Colon (tissue), 2 donors: ENCODE results near the gene KIF16B.

Experiments used
- FAIRE-seq: peaks from 2 replicates; lab custom pipeline; 2012; peaks lifted over from hg19 to GRCh38; lab: Jason Lieb, UNC
- donor health status: control.
- donor health status: control.

KIF16B gene

DNA sequence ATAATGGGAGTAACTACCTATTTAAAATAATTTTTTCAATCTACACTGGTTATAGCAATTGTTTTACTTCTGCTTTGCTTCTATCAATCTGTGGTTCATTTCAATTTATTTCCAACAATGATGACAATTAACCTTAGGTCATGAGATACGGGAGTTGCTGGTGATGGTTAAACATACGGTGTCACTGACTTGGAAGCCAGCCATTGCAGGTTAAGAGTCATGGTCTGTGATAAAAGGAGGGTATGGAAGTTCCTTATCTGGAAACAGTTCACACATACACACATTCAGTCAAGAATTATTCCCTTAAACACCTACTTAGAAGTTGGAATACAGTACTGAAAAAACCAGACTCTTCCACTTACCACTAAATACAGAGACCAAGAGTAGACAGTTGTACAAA, 180.0 kb downstream of the KIF16B start:
- no peak for FAIRE-seq

DNA sequence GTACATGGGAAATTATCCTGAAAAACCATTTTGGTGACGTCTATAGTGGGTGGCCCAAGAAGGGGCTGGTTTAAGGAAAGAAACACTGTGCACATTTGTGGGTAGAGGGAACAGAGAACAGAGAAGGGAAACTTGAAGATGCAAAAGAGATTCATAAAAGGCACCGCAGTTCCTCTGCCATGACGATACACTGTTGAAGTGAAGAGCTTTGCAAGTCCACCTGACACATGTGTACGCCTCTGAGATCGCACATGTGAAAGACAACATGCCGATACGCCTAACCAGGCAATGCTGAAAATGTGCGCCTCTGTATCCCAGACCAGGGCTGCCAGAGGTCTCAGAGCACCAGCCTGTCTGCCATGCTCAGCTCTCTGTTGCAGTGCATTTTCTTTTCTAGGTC, 180.9 kb downstream of the KIF16B start:
- no peak for FAIRE-seq

DNA sequence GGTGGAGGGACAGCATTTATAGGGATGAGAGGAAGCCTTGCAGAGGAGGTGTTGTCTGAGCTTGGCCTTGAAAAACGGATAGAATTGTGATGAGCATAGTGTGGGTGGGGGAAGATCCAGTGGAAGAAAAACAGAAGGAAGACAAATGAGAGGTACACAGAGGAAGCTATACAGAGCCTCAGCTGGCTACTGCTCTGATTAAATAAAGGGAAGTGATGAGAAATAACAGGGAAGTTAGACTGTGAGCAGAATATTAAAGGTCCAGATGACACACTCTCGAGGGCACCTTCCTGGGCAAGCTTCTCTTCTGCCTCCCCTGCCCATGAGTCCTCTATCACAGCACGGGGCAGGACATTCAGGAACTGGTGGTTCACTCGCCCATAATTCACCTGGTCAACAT, 182.3 kb downstream of the KIF16B start:
- FAIRE-seq, result no peak

DNA sequence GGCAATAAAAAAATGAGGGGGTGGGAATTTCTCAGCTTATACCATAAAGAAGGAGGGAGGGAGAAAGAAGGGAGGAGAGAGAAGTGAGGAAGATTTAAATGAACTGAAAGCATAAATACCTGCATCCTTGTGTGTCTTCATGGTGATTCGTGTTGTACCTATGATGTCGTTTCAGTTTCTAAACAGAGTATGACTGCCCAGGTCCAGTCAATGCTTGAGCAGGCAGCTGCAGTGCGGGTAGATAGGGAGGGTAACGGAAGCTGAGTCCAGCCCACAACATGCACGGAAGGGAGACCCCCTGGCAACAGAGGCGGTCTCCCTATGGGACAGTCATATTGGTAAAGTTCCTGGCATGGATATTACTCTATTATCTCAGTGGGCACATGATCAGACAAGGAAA, 184.5 kb downstream of the KIF16B start:
- no peak for FAIRE-seq

DNA sequence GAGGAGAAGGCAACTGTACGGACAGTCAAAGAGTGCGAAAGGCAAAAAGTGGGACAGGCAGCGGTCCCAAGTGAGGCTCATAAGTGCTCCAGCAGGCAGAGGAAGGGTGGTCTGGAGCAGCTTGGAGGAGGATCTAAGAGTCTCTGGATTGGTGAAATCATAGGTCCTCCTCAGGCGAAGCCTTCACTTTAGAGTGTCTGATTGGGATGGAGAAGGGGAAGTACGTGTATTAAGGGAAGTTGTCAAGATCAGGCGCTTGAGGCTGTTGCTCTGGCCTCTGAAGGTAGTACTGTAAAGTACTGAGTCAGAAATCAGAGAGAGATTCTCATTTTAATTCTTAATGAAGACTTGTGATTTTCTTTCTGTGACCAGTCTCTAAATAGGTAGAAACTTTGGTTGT, 185.6 kb downstream of the KIF16B start:
- no peak for FAIRE-seq

DNA sequence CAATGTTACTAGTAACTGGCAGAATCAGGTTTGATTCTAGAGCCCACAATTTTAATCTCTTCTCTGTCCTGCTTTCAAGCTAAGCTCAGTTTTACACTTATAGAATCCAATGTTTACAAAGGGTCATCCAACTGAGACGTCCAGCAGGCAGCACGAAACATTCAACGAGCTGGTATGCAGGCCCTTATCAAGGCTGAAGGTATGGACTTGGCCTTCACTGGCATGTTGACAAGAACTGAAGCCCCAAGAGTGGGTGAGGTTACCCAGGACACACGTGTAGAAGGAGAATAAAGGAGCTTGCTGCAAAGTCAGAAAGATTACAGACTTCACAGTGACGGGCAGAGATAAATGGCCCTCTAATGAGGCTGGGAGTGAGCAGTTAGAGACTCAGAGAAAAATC, 187.4 kb downstream of the KIF16B start:
- no peak for FAIRE-seq

DNA sequence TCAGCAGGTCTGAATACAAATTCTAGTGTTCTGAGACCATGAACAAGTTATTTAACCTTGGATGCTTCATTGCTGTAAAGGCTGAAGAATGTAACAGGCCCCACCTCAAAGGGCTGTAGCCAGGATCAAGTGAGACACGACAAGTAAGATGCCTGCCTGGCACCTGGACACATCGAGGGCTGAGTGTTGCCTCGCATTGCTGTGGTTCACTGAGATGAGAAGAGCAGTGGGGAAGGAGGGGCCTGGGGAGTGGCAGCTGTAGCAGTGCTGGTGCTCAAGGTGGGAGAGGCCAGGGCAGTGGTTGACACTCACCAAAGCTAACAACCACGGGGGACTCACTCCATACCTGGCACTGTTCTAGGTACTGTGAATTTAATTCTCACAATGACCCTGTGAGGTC, 187.8 kb downstream of the KIF16B start:
- no peak for FAIRE-seq

DNA sequence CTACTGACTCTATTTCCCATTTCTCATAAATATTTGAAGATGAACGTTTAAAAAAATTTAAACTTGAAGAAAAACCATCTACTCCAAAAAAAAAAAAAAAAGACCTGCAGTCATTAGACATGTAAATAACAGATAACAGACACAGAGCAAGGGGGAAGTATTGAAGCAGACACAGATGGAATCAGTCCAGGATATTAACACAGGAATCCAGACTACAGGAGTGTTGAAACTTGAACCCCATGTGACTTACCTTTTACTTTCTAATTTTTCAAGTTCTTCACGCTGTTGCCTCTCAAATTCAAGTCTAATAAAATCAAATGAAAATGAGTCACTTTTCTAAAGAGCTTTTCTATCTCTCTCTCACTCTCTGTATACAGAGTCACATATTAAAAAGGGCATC, 191.8 kb downstream of the KIF16B start:
- no peak for FAIRE-seq

DNA sequence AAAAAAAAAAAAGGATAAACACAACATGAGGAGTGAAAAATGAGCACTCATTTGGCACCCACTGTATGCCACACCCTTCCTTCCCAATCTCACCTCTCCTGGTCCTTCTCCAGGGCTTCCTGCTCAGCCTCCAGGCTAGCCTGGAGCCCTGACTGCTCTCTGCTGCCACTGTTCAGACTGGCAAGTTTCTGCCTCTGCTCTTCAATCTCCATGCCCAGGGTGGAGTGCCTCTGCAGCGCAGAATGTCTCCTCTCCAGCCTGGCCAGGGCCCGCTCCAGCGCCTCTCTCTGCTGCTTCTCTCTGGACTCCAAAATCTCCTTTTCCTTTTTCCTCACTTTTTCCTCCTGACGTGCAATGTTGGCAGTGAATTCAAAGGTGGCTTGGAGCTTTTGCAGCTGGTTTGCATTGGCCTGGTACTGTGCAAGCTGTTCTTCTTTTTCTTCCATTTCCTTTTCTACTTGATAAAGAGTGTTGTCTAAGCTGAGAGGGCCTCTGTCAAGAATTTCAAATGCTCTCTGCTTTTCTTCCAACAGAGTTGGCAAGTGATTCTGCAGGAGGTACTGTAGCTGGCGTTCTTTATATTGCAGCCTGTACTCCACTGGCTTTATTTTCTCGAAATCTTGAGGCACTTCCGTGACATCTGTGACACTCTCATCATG, 194.4 kb downstream of the KIF16B start:
- no peak for FAIRE-seq

DNA sequence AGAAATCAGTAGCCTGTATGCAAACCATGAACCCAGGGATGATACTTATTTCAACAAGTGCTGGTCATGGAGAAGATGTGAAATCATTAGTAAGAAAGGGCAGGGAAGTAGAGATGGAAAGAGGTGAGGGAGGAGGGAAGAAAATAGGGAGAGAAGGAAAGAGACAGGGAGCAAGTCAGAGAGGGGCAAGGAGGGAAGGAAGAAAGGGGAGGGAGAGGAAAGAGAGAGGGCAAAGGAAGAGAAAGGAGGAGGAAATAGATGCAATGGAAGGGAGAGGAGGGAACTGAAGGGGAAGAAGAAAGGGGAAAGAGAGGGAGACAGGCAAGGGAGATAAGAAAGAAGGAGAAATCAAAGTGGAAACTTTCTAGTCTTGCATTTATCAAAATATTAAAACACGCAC, 195.1 kb downstream of the KIF16B start:
- FAIRE-seq, result no peak

DNA sequence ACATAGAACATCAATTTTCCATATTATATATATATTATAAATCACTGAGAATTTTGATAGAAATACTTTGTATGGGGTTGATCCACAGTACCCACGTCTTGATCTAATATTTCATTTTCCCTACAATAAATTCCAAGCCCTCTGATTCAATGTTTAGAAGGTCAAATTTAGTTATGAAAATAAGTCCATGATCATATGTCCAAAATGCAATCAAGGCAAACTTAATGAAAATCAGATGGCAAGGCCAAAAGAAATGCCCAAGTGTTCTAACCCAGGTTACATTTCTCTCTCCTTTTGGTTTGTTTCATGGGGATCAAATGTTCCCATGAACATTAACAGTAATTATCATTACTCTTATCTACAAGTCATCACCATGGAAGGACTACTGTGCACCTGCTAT, 203.8 kb downstream of the KIF16B start:
- no peak for FAIRE-seq

DNA sequence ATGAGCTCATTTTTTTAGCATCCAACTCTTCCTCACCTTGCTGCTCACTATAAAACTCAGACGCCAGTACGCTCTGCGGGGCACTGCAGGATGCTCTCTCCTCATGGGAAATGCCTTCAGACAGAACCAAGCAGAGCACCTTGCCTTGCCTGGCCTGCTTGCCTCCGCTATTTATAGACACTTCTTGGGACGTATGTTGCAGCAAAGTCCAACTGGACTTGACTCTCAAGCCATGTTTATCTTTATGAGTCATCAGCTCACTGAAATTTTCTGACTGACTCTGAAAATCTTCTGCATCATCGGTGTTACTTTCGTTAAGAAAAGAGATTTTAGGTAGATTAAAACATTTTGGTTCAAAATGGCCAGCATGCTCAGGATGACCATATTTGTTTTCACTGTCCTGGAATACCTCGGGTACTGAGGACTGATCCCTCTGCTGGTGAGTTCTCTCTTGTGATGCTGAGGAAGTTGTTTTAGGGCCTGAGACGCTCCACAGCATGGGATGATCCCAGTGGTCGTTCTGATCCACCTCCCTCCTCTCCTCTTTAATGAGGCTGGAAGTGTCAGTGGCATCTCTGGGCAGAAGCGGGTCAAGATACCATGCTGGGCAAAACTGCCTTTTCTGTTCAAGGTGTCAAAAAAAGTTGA, 204.5 kb downstream of the KIF16B start:
- no peak for FAIRE-seq

DNA sequence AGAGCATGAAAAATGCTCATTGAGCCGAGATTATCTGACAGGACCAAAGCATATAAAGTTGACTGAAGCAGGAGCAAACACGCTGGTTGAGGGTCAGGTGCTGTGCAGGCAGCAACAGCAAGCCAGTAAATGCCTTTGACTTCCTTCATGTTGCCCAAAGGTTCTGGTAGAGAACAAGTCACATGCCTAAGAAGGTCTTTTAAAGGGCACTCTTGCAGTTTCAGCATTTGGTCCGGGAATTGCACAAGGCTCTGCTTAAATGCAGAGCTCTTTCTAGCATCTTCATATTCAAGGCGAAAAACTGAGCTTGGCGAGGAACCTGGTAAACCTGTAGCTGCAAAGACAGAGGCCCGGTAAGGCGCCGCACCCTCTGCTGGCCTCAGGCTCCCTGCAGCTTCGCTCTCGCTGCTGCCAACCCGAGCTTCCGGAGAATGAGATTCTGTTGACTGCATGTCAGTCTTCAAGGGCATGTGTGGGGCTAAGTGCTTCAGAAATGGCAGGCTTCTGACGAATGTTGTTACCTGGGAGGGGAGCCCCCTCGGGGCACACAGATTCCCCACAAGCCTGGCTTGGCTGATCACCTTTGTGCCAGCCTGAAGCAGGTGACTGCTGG, 205.2 kb downstream of the KIF16B start:
- no peak for FAIRE-seq

DNA sequence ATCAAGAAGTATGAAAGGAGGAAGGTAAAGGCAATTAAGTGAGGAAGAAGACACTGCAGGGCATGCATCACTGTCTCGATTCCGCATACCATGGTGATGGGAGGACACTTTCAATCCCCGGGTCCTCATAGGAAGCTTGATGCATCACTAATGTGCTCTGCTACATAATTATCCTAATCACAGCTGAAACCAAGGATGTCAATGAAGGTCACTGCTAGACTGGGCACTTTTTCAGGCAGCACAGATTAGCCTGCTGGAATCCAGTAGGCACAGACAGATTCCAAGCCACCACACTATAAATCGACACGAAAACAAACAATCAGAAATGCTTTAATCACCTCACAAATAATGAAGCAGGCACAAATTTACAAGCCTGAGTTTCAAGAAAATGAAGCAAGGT, 206.7 kb downstream of the KIF16B start:
- FAIRE-seq, result no peak

DNA sequence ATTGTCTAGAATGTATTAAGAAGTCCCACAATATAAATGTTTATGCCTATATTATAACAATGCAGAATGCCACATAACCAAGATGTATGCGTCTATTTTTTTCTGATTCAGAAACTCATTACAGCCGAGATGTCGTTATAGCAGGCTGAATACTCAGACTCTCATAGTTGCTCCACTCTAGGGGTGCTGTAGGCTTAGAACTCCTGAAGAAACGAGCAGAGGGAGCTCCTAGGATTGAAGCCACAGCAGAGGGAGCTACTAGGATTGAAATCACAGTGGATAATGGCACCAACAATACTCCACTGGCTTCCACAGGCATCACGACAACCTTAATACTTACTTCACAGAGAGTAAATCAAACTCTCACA, 208.9 kb downstream of the KIF16B start:
- FAIRE-seq, result no peak

DNA sequence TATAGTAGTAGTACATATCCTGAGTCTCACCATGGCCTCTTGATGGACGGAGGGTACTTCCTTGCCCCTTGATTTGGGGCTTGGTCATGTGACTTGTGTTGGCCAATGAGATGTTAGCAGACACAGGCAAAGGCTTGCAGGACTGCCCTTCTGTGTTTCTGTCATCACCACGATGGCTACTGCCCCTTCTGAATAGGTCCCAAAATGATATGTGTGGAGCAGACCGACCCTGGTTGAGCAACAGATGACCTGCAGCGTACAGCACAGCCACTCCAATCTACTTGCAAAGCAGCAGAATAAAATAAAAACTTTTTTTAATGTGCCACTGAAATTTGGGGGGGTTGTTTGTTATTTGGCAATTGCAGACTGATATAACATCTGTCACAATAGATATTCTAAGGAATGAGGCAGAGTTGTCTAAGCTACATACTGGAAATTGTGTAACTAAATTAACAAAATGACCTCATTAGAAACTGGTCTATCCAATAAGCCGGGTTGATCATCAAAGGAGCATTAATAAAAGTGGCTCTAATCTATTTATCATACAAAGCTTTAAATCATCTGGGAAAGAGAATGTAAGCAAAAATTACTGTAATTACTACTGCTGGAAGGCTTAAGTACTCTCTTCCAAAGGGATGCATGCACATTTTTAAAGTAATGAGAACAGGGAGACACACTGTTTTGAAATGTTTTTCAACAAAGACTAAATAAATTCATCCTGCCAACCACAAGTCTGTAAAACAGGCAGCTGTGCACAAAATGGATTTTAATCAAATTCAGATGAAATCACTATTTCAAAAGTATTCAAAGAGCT, 209.5 kb downstream of the KIF16B start:
- FAIRE-seq, result no peak

DNA sequence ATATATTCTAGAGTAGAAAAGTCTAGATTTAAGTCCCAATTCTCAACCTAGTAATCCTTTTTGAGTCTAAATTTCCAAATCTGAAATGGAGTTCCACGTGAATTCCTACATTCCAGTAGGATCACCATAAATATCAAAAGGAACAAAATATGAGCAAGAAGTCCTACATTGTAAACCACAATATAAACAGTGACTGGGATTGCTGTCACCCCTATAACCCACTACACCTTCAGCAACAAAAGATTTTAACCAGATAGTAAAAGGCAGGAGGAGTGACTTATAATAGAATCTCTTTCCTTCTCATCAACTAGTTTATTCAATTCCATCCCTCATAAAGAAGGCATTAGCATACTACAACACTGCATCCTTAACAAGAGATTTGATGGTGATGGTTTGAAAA, 210.6 kb downstream of the KIF16B start:
- FAIRE-seq, result no peak

DNA sequence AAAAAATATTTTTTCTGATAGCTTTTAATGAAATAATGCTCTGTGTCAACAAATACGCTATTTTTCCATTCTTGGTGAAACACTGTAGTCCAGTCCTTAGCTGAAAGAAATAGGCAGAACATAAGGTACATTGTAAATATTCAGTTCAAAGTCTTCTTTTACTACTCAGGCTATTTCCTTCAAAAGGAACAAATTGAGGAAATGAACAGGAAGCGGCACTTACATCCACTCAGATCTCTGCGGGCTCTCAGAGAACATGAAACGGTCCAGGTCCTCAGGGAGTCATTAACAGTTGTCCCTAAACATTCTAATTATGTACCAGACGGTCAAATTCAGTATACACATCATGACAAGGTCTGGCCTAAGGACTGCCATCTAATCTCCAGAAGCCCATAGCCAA, 212.6 kb downstream of the KIF16B start:
- FAIRE-seq, result no peak

DNA sequence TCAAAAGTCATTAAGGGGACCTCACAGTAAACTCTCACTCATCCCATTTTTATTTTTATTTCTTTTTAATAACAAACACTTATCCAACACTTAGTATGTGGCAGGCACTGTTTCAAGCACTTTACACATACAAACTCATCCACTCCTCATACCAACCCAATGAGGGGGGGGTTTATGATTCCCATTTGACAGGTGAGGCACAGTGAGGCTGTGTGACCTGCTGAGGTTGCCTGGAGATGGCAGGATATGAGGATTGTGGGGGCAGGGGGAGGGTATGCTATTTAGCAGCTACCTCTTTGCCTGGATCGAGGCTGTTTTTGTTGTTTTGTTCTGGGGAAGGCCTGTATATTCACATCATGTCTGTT, 219.8 kb downstream of the KIF16B start:
- no peak for FAIRE-seq

DNA sequence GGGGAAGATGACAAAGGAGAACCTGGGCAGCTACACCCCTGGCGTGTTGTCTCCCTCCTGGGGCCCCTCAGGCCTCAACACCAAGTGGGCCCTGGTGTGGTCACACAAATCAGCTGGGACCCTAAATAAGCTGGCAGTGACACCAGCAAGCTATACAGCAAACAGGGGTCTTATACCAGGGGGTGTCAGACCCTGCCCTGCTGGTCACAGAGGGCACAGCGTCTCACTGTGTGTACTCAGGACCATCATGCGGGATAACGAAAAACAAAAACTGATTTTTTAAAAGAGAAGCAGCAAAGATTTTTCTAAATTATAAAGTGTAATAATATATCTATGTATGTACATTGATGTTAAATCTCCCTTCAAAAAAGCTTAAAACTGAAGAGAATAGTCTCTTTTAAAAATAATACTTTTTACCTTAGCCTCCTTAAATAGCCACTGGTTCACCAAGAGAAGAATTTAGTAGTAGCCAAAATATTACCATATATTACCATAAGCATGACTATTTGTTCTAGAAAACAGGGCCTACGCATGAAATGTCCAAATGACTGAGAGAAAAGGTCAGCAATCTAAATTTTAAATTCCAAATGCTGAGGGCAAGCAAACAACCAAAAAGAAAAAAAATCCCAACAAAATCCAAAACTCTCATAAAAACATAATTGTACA, 220.4 kb downstream of the KIF16B start:
- FAIRE-seq, result no peak

DNA sequence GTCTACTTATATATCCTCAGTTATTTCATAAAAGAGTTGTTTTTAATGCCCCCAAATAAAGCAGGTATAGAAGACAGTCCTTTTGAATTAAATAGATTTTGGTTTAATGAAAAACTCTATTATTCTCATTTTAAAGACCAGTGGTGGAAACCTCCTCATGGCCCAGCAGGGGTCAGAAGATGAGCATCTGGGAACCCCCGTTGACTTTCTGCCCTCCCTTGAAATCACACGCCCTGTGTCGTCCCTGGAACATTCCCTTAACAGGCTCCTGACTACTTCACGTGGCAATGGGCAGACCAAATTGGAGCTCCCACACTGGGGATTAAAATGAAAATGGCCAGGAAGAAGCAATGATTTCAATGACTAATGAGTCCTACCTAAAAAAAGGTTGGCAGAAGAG, 220.9 kb downstream of the KIF16B start:
- FAIRE-seq, result no peak

DNA sequence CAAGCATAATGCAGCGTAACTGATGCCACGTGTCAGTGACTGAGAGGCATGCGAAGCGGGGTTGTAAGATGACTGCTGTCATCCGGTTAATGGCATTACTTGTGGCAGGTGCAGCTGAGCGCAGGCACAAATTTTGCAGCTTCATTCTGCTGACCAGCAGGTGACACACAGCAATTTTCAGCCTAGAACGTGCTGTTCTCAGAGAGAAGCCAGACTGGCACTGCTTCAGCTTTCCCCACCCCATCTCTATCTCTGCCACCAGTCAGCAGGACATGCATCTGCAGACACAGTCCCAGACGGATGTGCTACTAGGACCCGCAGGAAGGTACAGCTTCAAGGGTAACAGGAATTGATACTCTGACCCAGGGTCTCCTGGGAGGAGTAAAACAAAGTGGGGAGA, 221.8 kb downstream of the KIF16B start:
- no peak for FAIRE-seq

DNA sequence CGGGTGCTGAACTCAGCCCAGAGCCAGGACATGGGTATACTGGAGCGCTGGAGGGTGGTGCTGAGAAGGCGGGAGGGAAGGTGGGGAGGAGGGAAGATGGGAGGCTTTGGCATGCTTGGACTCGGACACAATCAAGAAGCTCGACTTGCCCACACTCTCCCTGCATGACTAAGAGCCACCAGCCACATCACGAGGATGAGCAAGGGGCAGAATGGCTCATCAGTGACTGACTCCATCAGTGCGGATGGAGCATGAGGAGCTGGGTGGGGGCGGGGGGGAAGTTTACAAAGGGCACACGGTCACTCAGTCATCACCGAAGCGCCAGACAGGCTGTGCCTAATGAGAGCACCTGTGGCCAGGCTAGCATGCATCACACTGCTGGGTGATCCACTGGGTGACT, 222.8 kb downstream of the KIF16B start:
- no peak for FAIRE-seq
